KOPT-K1 (cell line): ENCODE results near the gene SPZ1.
"Not testable (repeated sequence)": the region's sequence is repeated elsewhere in the genome, so short reads cannot be mapped to it uniquely, and the experiment has no call there.

Experiments
- H3K27ac ChIP-seq: fragments of 200-600 bp; sonication (generic); 2 replicates; pipeline ENCODE4 v1.5.1; 2016; ENCODE audit warnings: antibody characterized with exemption, mild to moderate bottlenecking, low read depth, low read length; ENCODE audit not compliant: poor library complexity, severe bottlenecking
- H3K36me3 ChIP-seq: fragments of 200-600 bp; sonication (generic); 2 replicates; pipeline ENCODE4 v1.5.1; 2017; ENCODE audit warnings: antibody characterized with exemption, mild to moderate bottlenecking, low read length, moderate library complexity; ENCODE audit not compliant: insufficient read depth
- H3K9me3 ChIP-seq: fragments of 200-600 bp; sonication (generic); 2 replicates; pipeline ENCODE4 v1.5.1; 2017; ENCODE audit warnings: antibody characterized with exemption, low read length, mild to moderate bottlenecking; ENCODE audit not compliant: insufficient read depth, poor library complexity, severe bottlenecking

Gene SPZ1

GRCh38 chr5:80302636-80303035 is 17.2 kb upstream of the SPZ1 start:
- Histone ChIP-seq H3K36me3 (no peaks in the 10 kb centered on the region), H3K27ac (no peak overlapping the region), H3K9me3 (no peaks in the 10 kb centered on the region)

- H3K36me3 ChIP-seq = no peaks in the 10 kb centered on the region
- H3K27ac ChIP-seq = no peak overlapping the region
These were observed 11.3 kb upstream of the SPZ1 start for GRCh38 chr5:80308526-80308925.

GRCh38 chr5:80309871-80310665 is 9.7 kb upstream of the SPZ1 start:
- Histone ChIP-seq H3K9me3 (peaks cover 4% of the 10 kb centered on the region), H3K36me3 (no peaks in the 10 kb centered on the region), H3K27ac (no peak overlapping the region)

More at GRCh38 chr5:80308526-80308925, 11.3 kb upstream of the SPZ1 start:
- H3K9me3 ChIP-seq = peaks cover 4% of the 10 kb centered on the region

- no peaks in the 10 kb centered on the region for H3K36me3 ChIP-seq
These were observed 4.6 kb upstream of the SPZ1 start for GRCh38 chr5:80315244-80315643.

GRCh38 chr5:80318212-80318611 is 1.6 kb upstream of the SPZ1 start:
- H3K9me3 ChIP-seq = no peaks in the 10 kb centered on the region

More at GRCh38 chr5:80315244-80315643, 4.6 kb upstream of the SPZ1 start:
- H3K27ac ChIP-seq = no peak overlapping the region
- no peaks in the 10 kb centered on the region for H3K9me3 ChIP-seq

GRCh38 chr5:80324912-80325311 is 5.1 kb downstream of the SPZ1 start:
- Histone ChIP-seq H3K36me3 (no peaks in the 10 kb centered on the region), H3K9me3 (no peaks in the 10 kb centered on the region), H3K27ac (no peak overlapping the region)

More at GRCh38 chr5:80318212-80318611, 1.6 kb upstream of the SPZ1 start:
- Histone ChIP-seq H3K27ac (no peak overlapping the region), H3K36me3 (no peaks in the 10 kb centered on the region)

GRCh38 chr5:80326468-80326867 is 6.7 kb downstream of the SPZ1 start:
- H3K27ac ChIP-seq = no peak overlapping the region
- H3K36me3 ChIP-seq = no peaks in the 10 kb centered on the region
- H3K9me3 ChIP-seq = no peaks in the 10 kb centered on the region

GRCh38 chr5:80337379-80337778 is 17.6 kb downstream of the SPZ1 start:
- H3K9me3 ChIP-seq = no peaks in the 10 kb centered on the region
- H3K36me3 ChIP-seq = no peaks in the 10 kb centered on the region

GRCh38 chr5:80339116-80339515 is 19.3 kb downstream of the SPZ1 start:
- H3K36me3 ChIP-seq = no peaks in the 10 kb centered on the region
- no peaks in the 10 kb centered on the region for H3K9me3 ChIP-seq
- H3K27ac ChIP-seq = no peak overlapping the region

More at GRCh38 chr5:80337379-80337778, 17.6 kb downstream of the SPZ1 start:
- H3K27ac ChIP-seq = no peak overlapping the region

- no peaks in the 10 kb centered on the region for H3K36me3 ChIP-seq
- no peaks in the 10 kb centered on the region for H3K9me3 ChIP-seq
- H3K27ac ChIP-seq = no peak overlapping the region
These were observed 21.4 kb downstream of the SPZ1 start for GRCh38 chr5:80341016-80341775.

- H3K36me3 ChIP-seq = no peaks in the 10 kb centered on the region
- H3K27ac ChIP-seq = no peak overlapping the region
These were observed 23.3 kb downstream of the SPZ1 start for GRCh38 chr5:80343067-80343466.

GRCh38 chr5:80346055-80346454 is 26.3 kb downstream of the SPZ1 start:
- Histone ChIP-seq H3K27ac (no peak overlapping the region), H3K36me3 (no peaks in the 10 kb centered on the region), H3K9me3 (no peaks in the 10 kb centered on the region)

More at GRCh38 chr5:80343067-80343466, 23.3 kb downstream of the SPZ1 start:
- H3K9me3 ChIP-seq = no peaks in the 10 kb centered on the region

- Histone ChIP-seq H3K9me3 (no peaks in the 10 kb centered on the region), H3K36me3 (no peaks in the 10 kb centered on the region), H3K27ac (no peak overlapping the region)
These were observed 28.4 kb downstream of the SPZ1 start for GRCh38 chr5:80348171-80348570.

- H3K36me3 ChIP-seq, H3K9me3 ChIP-seq, H3K27ac ChIP-seq: not testable (repeated sequence)
These were observed 31.2 kb downstream of the SPZ1 start for GRCh38 chr5:80351019-80351418.

- Histone ChIP-seq H3K36me3 (no peaks in the 10 kb centered on the region), H3K27ac (no peak overlapping the region), H3K9me3 (no peaks in the 10 kb centered on the region)
These were observed 35.9 kb downstream of the SPZ1 start for GRCh38 chr5:80355686-80356085.
